Activated naive CD4-positive, alpha-beta T cell treated with Interleukin-2 at 50 U/mL for 16 hours (primary cell): ENCODE measurements around the gene PTK7.
"Not testable (repeated sequence)": the region's sequence is repeated elsewhere in the genome, so short reads cannot be mapped to it uniquely, and the experiment has no call there.

Source experiments
- DNase-seq: peaks from one replicate; pipeline ENCODE4 v3.0.0-alpha.2; 2020

Gene PTK7

GRCh38 chr6:43120101-43120763, 44.1 kb downstream of the PTK7 start:
- no peak for DNase-seq

DNA sequence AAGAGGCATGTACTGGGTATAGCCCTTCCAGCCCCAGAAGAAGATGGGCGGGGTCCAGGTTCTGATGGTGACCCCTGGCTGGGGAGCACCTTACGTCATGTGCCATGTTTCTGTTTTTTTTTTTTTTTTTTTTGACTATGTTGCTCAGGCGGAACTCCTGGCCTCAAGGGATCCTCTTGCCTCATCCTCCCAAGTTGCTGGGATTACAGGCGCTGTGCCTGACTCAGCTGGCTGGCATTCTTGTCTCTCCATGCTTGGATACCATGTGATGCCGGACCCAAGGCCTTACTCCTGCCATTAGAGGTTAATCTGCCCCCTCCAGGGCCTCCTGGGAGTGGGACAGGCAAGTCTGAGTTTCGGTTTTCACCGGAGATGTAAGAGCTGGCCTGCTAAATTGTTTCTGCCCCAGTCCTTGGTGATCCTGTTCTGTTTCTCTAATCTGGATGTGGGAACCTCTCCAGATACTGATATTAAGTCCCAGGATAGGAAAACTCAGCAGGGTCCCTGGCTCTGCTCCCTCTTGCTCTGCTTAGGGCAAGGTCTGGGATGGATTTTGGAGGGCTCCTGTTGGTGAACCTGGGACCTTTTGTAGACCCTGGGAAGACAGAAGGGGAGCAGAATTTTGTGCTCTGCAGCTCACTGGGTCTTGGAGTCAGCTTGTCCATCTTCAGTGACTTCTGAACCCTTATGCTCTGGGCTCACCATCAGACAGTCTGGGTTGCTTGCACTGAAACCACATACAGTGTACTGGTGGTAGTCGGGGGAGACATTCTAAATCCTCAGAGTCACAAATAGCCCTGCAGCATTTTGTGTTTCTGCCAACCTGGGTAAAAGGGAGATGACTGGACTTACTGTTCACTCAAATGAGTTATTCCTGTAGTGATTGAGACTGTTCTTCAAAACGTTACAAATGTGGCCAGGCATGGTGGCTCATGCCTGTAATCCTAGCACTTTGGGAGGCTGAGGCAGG, 45.1 kb downstream of the PTK7 start:
- no peak for DNase-seq

- DNase-seq: no peak
Measured at GRCh38 chr6:43122146-43122545, 46.0 kb downstream of the PTK7 start.

DNA sequence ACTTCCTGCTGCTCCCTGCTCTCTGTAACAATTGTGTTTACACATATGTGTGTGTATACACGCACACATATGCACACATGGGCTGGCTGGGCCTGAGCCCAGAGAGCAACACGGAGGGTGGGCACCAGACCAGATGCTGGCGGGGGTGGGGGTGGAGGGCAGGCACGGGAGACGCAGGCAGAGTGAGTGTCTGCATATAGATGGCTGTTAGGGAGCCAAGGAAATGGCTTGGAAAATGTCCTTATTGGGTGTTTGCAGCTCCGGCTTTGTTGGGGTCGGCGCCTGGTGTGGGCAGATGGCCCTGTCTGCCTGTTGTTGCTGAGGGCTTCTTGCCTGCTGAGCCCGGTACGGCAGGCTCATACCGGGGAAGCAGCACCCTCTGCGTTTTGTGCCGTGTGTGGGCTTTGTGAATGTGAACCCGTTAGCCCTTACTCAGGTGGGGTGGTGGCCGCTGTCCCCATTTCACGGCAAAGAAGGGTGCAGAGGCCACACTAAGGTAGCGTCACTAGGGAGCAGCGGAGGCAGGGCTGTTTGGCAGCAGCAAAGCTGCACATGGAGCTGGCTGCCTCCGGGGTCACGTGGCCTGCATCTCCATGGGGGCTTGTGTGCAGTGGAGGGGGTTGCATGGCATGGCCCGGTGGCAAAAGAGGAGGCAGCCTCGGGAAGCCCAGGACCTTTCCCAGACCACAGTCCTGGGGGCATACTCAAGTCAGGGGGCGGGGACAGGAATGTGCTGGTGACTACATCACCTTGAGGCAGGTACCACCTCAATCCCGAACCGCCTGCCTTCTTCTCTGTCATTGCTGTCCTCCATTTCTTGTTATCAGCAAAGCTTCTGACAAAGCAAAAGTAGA, 47.6 kb downstream of the PTK7 start:
- DNase-seq: no peak

GRCh38 chr6:43124481-43124880, 48.4 kb downstream of the PTK7 start:
- no peak for DNase-seq

GRCh38 chr6:43125119-43125518, 49.0 kb downstream of the PTK7 start:
- DNase-seq: no peak

GRCh38 chr6:43125555-43125954, 49.4 kb downstream of the PTK7 start:
- DNase-seq: no peak

DNA sequence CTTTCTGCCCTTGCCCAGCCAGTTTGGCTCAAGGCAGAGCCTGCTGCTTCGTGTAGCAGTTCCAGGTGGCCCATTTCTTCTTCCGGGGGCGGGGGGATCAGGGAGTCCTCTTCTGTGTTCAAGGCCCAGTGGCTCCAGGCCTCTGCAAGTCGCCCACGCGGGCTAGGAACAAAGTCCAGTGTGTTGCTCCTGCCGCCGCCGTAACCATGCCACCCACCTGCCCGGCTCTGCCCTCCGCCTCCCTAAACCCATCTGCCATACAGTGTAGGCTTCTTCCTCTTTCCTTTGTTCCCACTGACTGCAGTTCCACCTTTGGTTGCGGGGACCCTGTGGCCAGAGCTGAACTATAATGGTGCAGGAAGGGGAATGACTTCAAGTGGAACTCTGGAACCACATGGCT, 51.1 kb downstream of the PTK7 start:
- DNase-seq: no peak

DNA sequence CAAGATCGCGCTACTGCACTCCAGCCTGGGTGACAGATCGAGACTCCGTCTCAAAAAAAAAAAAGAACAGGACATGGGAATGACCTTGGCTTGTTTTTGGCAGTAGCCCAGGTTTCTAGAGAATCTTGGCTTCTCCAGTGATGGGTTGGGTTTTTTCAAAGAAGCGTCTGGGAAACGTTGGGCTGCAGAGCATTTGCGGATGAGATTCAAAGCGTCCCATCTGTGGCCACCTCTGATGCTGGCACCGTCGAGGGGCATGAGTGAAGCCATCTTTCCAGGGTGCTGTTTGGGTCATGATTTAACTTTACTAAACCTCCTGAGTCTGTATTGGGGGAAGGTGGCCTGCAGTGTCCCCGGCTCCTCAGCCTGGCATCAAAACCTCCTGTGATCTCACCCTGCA, 51.8 kb downstream of the PTK7 start:
- no peak for DNase-seq

- DNase-seq: no peak
Measured at GRCh38 chr6:43128926-43129325, 52.8 kb downstream of the PTK7 start.

DNA sequence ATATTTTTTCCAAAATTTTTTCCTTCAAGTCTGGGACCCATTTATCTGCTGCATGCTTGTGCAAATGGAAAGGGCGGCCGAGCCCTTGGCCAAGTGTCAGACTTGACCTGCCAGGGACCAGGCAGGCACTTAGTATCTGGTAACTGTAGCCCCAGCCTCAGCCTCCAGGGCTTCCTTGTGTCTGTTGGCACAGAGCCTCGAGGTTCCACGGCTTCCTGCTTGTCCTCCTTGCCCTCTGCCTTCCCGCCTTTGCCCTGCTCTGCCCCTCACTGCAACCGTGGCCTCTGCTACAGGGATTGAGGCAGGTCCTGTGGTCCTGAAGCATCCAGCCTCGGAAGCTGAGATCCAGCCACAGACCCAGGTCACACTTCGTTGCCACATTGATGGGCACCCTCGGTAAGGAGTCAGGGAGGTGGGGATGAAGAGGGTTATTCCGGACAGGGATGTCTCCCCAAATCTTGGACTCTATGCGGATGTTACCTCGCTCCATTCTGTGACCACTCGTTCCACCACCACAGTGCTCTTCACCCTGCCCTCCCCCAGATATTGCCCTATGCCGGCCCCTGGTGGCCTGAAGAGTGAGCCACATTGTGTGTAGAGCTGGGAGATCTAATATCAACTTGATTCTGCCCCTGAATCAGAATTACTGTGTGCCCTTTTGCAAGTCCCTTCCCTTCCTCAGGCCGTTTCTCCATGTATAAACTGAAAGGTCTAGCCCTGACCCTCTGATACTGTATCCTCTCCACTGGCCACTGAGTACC, 53.5 kb downstream of the PTK7 start:
- DNase-seq: no peak

GRCh38 chr6:43130429-43130828, 54.3 kb downstream of the PTK7 start:
- no peak for DNase-seq

DNA sequence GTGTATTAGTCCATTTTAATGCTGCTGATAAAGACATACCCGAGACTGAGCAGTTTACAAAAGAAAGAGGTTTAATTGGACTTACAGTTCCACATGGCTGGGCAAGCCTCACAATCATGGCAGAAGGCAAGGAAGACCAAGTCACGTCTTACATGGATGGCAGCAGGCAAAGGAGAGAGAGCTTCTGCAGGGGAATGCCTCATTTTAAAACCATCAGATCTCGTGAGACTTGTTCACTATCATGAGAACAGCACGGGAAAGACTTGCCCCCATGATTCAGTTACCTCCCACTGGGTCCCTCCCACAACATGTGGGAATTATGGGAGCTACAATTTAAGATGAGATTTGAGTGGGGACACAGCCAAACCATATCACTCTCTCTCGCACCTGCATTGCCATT, 55.3 kb downstream of the PTK7 start:
- not testable (repeated sequence) for DNase-seq

GRCh38 chr6:43138267-43138666, 62.2 kb downstream of the PTK7 start:
- DNase-seq: no peak

DNA sequence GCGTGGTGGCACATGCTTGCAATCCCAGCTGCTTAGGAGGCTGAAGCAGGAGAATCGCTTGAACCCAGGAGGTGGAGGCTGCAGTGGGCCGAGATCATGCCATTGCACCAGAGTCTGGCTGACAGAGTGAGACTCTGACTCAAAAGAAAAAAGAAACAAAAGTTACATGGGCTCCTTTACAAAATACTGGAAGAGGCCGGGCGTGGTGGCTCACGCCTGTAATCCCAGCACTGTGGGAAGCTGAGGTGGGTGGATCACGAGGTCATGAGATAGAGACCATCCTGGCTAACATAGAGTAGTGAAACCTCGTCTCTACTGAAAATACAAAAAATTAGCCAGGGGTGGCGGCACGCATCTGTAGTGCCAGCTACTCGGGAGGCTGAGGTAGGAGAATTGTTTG, 63.9 kb downstream of the PTK7 start:
- DNase-seq: not testable (repeated sequence)

DNA sequence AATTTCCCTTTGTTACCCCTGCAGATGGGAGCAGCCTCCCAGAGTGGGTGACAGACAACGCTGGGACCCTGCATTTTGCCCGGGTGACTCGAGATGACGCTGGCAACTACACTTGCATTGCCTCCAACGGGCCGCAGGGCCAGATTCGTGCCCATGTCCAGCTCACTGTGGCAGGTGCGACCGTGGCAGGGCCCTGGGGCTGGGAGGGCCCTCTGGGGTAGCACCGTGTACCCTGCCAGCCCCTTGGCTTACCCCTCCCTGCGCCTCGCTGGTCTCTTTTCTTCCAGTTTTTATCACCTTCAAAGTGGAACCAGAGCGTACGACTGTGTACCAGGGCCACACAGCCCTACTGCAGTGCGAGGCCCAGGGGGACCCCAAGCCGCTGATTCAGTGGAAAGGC, 65.5 kb downstream of the PTK7 start:
- DNase-seq: no peak

DNA sequence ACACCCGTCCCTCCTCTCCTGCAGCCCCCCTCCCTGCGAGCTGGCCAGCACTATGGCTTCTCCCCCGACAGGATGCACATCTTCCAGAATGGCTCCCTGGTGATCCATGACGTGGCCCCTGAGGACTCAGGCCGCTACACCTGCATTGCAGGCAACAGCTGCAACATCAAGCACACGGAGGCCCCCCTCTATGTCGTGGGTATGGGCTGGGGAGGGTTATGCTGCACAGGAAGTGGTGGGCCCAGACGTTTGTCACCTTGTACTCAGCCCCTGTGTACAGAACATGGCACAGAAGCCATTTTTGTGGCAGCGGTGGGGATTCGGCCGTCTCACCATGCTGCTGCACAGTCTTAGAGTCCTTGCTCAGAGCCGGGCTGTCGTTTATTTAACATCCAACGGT, 66.0 kb downstream of the PTK7 start:
- DNase-seq: no peak

DNA sequence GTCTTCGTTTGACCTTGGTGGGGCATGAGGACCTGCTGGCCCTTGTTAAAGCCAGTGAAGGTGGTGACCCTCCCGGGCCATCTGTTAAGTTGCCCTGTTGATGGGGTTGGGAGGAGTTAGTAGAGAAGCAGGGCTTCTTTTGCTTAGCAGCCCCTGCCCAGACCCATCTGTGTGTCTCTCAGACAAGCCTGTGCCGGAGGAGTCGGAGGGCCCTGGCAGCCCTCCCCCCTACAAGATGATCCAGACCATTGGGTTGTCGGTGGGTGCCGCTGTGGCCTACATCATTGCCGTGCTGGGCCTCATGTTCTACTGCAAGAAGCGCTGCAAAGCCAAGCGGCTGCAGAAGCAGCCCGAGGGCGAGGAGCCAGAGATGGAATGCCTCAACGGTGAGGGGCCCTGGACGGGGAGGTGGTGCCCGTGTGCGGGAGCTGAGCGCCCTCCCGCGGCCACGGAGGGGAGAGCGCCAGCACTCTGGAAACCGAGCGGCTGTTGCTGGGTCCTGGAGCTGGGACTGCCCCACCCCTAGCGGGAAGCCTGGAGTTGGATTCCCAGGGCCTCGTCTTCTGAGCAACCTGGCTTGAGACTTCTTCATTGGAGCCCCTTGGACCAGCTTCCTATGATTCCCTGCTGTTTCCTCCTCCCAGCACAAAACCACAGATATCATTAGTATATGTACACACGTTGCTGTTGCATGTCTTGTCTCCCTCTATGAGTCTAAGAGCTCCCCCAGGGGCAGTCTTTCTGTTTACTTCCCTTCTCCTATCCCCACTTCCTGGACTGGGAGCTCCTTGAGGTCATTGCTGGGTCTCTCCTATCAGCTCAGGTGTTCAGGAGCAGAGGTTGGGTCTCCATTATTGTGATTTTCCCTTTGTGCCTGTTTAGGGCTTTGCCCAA, 67.4 kb downstream of the PTK7 start:
- DNase-seq: peak; percentile 77

DNA sequence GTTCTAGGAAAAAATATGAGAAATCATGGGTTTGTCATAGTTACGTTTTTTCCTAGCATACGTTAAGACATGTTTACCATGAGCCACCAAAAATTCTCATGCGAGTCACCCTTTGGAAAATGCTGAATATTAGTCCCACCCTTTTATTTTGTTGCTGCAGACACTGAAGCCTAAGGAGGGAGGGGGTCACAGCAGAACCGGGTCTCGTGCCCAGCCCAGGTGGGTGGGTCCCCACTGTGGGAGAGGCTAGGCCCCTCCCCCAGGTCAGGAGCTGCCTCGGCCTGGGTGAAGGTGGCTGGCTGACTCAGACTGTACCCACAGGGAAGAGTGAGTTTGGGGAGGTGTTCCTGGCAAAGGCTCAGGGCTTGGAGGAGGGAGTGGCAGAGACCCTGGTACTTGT, 68.8 kb downstream of the PTK7 start:
- DNase-seq: no peak

DNA sequence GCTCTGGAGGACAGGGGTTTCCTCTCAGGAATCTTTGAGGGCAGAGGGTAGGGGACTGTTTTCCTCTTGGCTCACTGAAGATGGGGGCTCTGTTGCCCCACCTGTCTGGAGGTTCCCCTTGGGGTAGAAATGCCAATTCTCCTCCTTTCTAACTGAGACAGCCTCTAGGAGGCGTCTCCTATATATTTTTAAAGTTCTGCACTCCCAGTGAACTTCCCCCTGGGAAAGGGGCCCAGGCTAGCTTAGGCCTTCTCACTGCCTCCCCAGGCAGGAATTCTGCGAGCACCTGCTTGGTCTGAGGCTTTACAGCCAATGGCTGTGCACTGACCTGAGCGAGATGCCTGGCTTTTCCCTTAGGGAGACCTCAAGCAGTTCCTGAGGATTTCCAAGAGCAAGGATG, 70.1 kb downstream of the PTK7 start:
- DNase-seq: no peak
